AG10803 (cell line): ENCODE measurements around the gene KANK4.

Source experiments
- DNase-seq: peaks from one replicate; pipeline ENCODE4 v3.0.0; 2010; ENCODE audit warnings: low read depth
- H3K4me3 ChIP-seq: 2 replicates; pipeline ENCODE4 v1.5.1; 2011; ENCODE audit warnings: mild to moderate bottlenecking, low read length, control low read depth
- CTCF ChIP-seq: conservative IDR thresholded peaks from 2 replicates; pipeline ENCODE4 v1.5.1; 2011; ENCODE audit warnings: mild to moderate bottlenecking, low read length, control low read depth, inconsistent platforms

The KANK4 gene

DNA sequence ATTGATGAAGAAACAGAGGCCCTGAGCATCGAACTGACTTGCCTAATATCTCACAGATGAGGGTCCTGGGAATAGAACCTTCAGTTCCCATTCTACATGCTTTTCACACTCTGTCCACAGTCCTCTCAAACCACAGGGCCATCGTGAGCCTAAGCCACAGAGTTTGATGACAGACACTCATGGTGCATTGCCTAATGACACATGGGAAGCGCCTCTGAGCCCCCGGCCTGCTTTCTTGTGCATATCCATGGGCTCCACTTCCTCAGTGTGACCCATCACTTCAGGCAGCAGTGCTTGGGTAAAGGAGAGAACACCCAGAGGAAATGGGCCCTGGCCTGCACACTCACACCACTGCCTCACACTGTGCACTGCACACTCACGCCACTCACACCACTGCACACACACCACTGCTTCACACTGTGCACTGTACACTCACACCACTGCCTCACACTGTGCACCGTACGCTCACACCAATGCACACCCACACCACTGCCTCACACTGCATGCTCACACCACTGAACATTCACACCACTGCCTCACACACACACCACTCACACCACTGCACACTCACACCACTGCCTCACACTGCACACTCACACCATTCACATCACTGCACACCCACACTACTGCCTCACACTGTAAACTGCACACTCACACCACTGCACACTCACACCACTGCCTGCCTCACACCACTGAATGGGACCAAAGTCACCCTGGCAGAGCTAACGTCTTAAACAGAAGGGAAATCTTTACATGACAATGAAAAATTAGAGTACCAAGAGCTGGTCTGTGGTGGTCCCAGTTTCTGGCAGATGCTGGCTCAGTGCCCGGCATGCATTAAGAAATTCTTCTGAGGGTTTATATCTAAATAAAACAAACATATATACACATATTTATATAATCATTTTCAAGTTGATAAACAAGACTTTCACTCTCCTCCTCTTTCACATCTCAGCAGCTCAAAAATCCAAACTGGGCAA, 53.0 kb downstream of the KANK4 start:
- no peak for TF ChIP-seq CTCF

GRCh38 chr1:62263814-62264353, 55.4 kb downstream of the KANK4 start:
- DNase-seq, result no peak
- H3K4me3 ChIP-seq, result no peak overlapping the region
- TF ChIP-seq CTCF, result no peak

More for the DNA sequence above, 53.0 kb downstream of the KANK4 start:
- no peak for DNase-seq
- no peak overlapping the region for H3K4me3 ChIP-seq

DNA sequence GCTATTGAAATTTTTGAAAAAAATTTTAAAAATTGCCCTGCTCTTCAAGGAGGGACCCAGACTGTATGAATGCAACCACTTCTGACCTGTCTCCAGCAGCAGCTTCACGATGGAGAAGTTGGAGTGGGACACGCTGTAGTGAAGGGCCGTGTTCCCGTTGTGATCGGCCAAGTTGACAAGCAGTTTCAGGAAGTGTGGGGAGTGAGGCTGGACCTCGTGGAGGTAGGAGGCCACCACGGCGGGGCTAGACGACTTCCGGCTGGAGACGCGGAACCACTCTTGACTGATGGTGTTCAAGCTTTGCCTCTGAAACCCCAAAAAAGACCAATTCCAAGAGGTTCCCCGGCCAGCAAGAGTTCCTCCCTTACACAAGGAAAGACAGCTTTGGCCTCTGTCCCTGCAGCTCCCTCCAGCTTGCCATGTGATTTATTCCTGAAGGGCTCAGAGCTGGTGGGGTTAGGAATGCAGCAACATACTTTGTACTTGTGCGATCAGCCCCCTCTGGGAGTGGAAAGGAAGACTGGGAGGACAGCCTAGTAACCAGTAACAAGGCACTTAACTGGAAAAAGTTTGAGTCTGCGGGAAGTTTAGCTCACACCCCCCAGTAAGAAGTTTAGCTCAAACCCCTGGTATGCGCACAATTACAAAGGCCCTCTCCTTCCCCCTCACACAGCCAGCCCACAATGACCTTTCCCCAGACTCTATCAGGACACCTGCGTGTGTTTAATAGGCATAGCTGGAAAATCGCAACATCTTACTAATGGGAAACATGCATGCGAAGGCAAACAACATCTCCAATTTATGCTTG, 56.0 kb downstream of the KANK4 start:
- no peak for TF ChIP-seq CTCF
- no peak overlapping the region for H3K4me3 ChIP-seq
- no peak for DNase-seq

GRCh38 chr1:62260688-62261087, 58.5 kb downstream of the KANK4 start:
- H3K4me3 ChIP-seq, result no peak overlapping the region
- no peak for DNase-seq
- TF ChIP-seq CTCF, result no peak

DNA sequence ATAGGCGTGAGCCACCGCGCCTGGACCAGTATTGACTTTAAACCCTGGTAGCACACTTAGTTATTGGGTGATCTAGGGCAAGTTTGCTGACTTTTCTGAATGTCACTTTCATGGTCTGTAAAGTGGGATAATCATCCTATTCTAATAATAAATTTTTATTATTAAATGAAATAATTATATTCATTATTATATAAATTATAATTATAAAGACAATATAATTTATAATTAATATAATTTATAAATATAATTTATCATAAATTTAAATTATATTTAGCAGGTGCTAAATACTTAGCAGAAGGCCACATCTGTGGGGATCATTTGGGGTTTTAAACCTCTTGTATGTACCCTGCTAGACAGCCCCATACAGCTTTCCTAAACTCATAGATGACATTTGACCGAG, 59.7 kb downstream of the KANK4 start:
- no peak for DNase-seq
- no peak for TF ChIP-seq CTCF
- no peak overlapping the region for H3K4me3 ChIP-seq

GRCh38 chr1:62250126-62250726, 69.0 kb downstream of the KANK4 start:
- no peak overlapping the region for H3K4me3 ChIP-seq
- no peak for TF ChIP-seq CTCF
- no peak for DNase-seq
